NOMO-1 treated with DMSO at 0.1 percent for 48 hours (cell line): ENCODE measurements around the gene GSN.

ENCODE experiments used
- DNase-seq: peaks from one replicate; lab custom pipeline; 2025; ENCODE audit not compliant: unreplicated experiment; lab: John Stamatoyannopoulos, UW

Gene GSN

DNA sequence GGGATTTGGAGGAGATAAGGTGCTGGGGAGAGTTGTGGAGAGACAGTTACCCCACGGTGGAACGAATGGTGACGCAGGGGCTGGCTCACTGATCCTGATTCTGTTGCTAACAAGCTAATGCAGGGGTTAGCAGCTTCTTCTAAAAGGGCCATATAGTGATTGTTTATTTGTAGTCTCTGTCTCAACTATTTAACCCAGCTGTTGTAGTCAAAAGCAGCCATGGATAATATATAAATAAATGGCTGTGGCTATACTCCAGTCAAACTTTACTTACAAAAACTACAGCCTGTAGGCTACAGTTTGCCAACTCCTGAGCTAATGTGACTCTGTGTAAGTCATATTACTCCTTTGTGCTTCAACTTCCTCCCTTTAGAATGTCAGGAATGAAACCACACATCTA, 80.3 kb downstream of the GSN start:
- no peak for DNase-seq

- no peak for DNase-seq
These were observed 81.0 kb downstream of the GSN start for GRCh38 chr9:121349009-121349408.

DNA sequence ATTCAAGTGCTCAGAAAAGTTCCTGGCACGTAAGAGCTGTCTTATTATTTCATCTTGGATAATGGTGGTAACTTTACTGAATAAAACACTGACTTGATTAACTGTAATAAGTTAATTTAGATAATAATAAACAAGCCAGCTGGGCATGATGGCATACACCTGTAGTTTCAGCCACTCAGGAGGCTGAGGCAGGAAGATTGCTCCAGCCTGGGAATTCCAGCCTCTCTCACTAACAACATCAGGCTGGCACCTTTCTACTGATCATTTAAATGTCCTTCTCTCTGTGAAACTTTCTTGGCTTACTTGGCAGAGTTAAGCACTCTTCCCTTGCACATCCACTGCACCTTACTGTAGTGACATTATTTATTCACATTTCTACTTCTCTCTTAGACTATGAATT, 82.1 kb downstream of the GSN start:
- no peak for DNase-seq

DNA sequence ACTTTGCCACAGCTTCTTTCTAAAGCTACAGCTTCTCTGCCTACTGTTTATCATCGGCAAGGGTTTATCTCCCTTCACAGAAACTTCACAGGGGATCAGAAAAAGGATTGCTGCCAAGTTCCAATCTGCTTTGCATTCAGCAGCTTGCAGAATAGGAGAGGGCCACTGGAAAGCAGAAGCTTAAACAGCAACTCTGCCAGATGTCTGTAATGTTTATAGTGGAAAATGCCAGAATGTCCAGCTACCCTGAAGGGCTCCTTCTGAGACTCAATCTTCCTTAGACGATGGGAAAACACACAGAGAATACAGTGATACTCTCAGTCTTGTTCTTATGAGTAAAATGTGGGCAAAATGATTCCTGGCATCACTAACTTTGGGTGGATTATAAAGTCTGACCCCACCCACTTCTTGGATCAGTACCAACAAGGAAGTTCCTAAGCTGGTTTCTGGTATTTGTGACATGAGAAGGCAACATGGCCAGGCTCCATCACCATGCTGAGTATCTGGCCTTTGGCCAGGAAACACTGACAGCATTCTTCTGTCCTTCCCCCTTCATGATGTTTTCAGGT, 83.1 kb downstream of the GSN start:
- no peak for DNase-seq

- DNase-seq = peak; percentile 44
These were observed 85.5 kb downstream of the GSN start for GRCh38 chr9:121353241-121354061.

- no peak for DNase-seq
These were observed 86.2 kb downstream of the GSN start for GRCh38 chr9:121354141-121354540.

DNA sequence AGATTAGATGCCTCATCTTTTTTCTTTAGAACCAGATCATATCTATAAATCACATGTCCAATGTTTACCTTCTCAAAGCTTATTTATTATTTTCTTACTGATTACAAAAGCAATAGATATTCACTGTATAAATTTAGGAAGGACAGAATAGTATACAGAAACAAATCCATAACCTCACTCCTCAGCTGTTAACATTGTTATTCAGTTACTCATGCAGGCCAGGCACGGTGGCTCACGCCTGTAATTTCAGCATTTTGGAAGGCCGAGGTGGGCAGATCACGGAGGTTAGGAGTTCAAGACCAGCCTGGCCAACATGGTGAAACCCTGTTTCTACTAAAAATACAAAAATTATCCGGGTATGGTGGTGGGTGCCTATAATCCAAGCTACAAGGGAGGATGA, 86.8 kb downstream of the GSN start:
- DNase-seq = no peak

- DNase-seq = no peak
These were observed 89.0 kb downstream of the GSN start for GRCh38 chr9:121357011-121357410.

DNA sequence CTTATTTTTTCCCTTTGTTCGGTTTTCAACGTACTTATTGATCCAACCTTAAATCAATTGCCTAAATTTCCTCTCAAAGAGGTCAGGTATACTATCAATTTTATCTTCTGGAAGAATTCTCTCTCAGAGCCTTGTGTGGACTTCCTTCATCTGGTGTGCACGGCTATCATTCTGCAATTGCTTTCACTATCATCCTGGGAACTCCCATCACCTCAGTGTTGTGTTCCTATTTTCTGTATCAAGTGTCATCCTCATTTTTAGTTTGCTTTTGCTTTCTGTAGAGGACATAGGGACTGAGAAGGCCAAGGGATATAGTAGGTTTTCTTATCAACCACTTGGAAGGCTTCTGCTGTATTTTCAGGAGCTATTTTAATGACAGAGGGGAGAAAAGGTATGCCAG, 90.8 kb downstream of the GSN start:
- DNase-seq = no peak

DNA sequence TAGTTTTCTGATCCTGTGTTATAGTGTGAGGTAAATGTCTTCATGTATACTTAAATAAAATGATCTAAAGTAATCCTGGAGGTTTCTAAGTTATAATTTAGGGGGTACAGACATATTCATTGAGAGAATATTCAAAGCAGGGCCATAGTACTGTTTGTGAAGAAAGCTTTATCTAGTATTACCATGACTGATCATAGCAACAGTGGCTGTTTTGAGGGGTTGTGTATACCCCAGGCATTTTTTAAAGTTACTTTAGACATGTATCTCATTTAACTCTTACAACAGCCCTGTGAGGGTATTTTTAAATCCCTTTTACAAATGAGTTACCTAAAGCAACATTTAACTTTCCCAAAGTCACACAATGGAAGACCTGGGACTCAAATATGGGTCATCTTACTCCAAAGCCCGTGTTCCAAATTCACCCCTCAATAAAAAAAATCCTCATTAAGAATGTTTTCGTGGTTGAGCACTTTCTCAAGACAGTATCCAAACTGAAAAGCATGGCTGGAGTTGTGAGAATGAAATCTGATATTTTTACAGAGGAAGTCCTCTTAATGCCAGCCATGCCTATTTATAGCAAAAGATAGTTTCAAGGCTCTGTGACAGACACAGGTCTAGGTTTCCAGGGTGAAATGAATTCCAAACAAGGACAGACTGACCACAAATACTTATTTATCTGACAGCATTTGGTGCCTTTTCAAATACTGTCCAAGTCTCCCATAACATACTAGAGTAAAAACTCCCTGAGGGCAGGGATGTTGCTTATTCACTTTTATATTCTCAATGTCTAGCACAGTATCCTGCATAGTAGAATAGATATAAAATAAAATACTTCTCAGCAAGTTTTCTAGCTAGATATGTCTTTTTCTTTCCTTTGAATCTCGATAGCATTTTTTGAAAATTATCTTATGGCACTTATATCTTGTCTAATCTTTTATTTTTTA, 91.7 kb downstream of the GSN start:
- no peak for DNase-seq

GRCh38 chr9:121360601-121361374, 92.8 kb downstream of the GSN start:
- DNase-seq = no peak

DNA sequence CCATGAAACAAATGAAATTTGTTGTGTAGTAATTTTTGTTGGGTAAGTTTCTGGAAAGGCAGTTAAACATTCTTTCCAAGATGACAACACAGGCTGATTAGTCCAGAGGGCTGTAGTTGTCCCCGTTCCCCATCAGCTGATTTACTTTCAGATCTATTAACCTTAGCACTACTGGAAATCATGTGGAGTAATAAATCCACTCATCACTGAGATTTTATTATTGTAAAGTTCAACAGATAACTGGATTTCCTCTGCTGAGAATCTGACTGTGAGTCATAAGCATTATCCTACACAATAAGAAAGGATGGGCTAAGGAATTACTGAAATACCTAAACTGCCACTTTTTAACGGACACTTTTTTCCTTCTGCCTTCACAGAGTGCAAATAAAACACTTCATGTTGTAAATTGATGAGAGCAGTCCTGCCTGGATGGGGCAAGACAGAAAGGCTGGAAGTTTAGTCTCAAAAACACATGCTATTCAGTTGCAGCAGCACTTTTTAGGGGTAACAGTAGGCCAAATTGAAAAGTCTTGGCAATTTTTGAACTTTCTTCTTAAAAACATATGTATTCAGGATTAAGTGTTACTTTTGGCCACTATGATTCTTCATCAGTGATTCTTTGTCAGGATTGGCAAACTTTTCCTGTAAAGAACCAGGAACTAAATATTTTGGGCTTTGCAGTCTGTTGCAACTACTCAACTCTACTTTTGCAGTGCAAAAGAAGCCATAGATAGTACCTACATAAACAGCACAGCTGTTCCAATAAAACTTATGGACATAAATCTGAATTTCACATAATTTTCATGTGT, 95.1 kb downstream of the GSN start:
- DNase-seq = peak; percentile 38

- peak; percentile 23 for DNase-seq
These were observed 95.6 kb downstream of the GSN start for GRCh38 chr9:121363622-121363961.

DNA sequence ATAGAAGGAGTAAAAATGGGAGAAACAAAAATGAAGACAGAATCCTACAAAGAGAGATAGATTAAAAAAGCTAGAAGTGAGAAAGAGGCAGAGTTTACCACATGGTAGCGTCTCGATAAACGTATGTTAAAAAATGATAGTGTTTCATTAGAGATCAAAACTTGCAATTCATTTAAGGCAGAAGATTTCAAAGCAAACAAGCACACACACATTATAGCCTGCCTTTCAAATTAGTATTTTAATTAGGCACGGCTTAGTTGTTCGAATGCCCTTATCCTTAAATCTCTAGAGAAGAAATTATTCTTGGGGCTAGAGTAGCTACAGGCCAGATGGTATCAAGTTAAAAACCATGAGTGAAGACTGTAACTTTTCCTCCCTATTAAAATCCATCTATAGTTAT, 96.1 kb downstream of the GSN start:
- DNase-seq = no peak

- DNase-seq = no peak
These were observed 96.9 kb downstream of the GSN start for GRCh38 chr9:121364886-121365285.

DNA sequence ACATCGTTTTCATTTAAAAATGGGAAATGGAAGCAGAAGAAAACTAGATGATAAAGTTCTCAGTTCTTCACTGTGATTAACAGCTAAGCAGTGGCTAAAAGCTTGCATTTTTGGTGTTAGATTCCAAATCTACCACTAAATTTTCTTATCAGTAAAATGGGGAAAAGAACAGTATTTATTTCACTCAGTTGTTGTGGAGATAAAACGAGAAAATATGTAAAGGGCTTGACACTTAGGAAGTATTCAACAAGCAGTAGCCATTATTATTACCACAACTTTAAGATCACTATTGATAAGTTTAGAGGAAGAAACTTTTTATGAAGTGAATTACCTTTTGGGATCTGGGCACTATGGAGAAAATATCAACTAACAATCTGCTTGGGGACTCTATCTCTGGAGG, 97.6 kb downstream of the GSN start:
- DNase-seq = no peak

DNA sequence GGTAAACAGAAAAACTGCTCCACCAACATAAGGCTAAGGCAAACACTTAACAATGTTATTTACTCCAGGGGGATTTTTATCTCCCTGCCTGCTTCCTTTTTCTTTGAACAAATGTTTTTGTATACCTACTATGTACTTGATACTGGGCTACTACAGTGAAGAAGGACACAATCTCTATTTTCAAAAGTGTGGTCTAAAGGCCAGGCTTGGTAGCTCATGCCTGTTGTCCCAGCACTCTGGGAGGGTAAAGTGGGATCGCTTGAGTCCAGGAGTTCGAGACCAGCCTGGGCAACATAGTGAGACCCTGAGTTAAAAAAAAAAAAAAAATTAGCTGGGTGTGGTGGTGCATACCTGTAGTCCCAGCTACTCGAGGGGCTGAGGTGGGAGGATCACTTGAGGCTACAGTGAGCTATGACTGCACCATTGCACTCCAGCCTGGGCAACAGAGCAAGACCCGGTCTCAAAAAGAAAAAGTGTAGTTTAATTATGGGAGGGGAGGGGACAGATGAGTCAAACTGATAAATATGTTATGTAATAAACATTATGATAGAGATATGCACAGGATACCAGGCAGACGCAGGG, 98.7 kb downstream of the GSN start:
- no peak for DNase-seq

- DNase-seq = peak; percentile 59
These were observed 99.6 kb downstream of the GSN start for GRCh38 chr9:121367306-121368137.

DNA sequence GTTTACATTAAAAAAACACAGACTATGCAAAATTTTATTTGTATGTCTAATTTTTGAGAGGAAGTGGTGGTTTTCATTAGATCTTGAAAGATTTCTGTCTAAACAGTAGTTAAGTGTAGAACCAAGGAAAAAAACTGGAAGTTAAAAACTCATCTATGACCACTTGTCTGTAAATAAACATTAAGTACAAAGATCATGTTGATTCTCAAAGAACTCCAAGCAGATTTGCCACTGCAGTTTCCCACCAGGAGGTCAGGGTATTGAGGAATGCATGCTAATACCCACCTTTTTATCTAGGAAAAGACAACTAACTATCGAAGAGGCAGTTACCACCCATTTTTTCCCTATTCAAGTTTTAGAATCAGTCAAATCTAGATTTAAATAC, 100.2 kb downstream of the GSN start:
- peak; percentile 59 for DNase-seq
